ENCODE measurements around the gene RFNG. TPM values are rescaled to one million over a fixed set of nuclear protein-coding genes. Genes with fewer than 3 reads are reported as not detected.

Gene RFNG
- total RNA-seq, 4 donors from 2014 or later: 22.5 to 66.9 (median 49.0) TPM

DNA sequence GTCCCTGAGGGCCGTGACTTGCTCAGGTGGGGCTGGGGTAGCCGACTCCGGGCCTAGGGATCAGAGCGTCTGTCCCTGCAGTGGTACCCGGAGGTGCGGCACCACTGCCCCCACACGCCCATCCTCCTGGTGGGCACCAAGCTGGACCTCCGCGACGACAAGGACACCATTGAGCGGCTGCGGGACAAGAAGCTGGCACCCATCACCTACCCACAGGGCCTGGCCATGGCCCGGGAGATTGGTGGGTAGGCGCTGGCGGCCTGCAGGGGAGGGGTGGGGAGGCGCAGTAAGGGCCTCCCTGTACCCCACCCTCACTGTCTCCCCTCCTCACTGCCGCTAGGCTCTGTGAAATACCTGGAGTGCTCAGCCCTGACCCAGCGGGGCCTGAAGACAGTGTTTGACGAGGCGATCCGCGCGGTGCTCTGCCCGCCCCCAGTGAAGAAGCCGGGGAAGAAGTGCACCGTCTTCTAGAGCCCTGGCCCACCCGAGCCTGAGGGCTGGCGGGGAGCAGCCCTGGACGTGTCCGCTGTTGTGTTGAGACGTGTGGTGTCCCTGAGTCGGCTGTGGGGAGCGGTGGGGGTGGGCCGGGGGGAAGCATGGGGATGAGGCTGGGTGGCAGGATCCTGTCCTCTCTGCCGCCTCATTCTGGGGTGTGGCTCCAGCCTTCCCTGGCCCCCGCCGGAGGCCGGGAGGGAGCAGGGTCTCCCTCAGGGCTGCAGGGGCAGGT lies 18.1 kb downstream of the RFNG start:
- TF ChIP-seq, protein P1, sequence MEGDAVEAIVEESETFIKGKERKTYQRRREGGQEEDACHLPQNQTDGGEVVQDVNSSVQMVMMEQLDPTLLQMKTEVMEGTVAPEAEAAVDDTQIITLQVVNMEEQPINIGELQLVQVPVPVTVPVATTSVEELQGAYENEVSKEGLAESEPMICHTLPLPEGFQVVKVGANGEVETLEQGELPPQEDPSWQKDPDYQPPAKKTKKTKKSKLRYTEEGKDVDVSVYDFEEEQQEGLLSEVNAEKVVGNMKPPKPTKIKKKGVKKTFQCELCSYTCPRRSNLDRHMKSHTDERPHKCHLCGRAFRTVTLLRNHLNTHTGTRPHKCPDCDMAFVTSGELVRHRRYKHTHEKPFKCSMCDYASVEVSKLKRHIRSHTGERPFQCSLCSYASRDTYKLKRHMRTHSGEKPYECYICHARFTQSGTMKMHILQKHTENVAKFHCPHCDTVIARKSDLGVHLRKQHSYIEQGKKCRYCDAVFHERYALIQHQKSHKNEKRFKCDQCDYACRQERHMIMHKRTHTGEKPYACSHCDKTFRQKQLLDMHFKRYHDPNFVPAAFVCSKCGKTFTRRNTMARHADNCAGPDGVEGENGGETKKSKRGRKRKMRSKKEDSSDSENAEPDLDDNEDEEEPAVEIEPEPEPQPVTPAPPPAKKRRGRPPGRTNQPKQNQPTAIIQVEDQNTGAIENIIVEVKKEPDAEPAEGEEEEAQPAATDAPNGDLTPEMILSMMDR (IDR thresholded peaks at IDR 0.05; ENCODE audit: low read depth): no peak

DNA sequence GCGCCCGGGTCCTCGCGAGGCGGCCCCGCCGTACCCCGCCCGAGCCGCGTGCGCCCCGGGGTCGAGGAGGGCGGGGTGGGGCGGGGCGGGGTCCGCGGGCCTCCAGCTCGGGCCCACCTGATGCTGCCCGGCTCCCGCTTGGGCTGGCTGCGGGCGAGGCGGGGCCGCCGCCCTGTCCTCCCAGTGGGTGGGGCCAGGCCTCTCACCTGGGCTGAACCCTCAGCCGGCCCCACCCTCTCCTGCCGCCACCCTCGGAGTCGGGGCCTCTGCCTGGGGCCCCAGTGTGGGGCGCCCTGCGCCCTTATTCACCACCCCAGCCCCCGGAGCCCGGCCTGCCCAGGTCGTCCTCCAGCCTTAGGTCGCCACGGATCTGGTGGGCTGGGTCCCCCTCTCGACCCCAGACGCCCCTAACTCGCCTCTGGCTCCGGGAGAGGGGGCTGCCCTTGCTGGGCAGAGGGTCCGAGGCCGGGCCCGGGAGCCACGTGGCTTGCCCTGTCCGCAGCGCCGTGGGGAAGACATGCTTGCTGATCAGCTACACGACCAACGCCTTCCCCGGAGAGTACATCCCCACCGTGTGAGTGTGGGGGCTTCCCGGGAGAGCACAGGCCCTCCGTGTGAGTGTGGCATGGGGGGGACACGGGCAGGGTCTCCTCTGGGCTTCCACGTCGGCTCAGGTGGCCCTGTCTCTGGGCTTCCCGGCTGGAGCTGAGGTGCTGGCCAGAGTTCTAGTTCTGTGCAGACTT lies 19.6 kb downstream of the RFNG start:
- TF ChIP-seq, protein P1 (IDR thresholded peaks at IDR 0.05; ENCODE audit: low read depth): no peak

DNA sequence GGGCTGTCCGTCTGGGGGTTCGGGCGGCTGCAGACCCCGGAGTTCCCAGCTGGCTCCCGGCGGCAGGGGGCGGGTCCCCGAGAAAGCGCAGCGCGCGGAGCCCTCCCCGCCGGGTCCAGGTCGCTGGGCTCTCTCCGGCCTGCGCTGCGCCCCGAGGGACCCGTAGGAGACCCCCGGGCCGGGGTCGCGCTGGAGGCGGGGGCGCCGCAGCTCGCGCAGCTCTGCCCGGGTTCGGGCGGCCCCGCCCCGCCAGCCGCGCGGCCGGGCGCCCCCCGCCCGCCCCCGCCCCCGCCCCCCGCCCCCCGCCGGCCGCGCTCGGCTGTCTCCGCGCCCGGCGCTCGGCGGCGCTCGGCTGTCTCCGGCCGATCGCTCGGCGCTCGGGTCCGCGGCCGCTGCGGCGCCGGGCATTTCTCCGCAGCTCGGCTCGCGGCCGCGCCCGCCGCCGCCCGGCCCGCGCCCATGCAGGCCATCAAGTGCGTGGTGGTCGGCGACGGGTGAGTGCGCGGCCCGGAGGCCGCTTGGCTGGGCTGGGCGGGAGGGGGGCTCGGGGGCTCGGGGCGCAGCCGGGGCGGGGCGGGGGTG lies 20.2 kb downstream of the RFNG start, which contains the start of gene RAC3:
Gene RAC3, plus strand, starts transcription at position 376 of the 582 bp plus-strand sequence. Its CDS starts 84 bp downstream, at position 460.
- TF ChIP-seq, protein P1 (IDR thresholded peaks at IDR 0.05; ENCODE audit: low read depth): no peak

DNA sequence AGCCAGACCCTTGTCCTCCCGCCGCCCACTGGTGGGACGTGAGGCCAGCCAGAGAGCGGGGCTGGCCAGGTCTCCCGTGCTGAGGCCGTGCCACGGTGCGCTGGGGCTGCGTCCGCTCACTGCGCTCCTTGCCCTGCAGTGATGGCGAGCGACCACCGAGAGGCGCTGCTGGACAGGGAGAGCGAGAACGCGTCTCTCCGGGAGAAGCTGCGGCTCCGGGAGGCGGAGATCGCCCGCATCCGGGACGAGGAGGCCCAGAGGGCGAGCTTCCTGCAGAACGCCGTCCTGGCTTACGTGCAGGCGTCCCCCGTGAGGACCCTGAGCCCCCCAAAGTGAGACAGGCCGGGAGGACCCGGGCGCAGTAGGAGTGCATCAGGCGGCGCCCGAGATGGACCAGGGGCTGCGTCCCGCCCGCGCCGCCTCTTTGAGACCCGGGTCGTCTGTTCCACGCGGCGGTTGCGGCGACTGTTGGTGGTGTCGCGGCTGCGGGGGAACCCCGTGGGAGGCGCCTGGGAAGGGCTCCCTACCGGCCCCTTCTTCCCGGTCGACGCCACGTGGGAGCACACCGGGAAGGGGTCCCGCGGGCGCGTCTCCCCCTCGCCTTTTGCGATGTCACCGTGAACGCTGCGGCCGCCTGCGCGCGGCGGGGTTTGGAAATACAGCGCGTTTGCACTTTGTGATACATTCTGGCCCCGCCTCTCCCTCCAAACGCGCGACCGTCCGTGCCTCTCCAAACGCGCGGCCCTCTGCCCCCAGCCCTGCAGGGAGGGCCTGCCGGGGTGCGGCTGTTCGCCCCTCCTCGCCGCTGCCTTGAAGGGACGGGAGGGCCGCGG lies 20.9 kb downstream of the RFNG start:
- TF ChIP-seq, protein P1 (IDR thresholded peaks at IDR 0.05; ENCODE audit: low read depth): no peak

DNA sequence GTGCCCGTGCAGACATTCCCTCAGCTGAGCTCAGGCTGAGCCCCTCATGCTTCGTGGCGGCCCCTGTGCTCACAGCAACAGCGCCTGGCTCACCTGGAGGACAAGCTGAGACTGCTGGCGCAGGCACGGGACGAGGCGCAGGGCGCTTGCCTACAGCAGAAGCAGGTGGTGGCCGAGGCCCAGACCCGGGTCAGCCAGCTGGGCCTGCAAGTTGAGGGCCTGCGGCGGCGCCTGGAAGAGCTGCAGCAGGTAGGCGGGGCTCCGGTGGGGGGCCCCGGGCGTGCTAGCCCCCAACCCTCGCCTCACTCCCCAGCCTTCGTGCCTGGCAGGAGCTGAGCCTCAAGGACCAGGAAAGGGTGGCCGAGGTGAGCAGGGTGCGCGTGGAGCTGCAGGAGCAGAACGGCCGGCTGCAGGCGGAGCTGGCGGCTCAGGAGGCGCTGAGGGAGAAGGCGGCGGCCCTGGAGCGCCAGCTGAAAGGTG lies 21.6 kb downstream of the RFNG start:
- TF ChIP-seq, protein P1 (IDR thresholded peaks at IDR 0.05; ENCODE audit: low read depth): no peak

DNA sequence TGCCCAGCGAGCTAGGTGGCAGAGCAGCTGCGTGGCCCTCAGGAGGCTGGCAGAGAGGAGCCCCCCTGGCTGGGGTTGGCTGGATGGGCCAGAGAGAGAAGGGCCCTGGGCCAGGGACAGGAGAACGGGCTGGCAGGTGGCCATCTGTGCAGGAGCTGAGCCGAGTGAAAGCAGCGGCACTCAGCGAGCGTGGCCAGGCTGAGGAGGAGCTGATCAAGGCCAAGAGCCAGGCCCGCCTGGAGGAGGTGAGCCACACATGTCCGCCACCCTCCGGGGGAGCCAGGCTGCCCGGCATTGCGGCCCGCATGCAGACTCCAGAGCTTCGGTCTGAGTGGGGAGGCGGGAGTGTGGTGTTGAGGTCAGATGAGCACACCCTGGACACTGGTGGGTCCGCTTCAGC lies 22.2 kb downstream of the RFNG start:
- TF ChIP-seq, protein P1 (IDR thresholded peaks at IDR 0.05; ENCODE audit: low read depth): no peak
